ENCODE measurements around the gene FARP2.

Gene FARP2

GRCh38 chr2:241354668-241355658 lies 1.1 kb upstream of the FARP2 start:
- H2AFZ ChIP-seq (ENCODE audit: low read length): no peak overlapping the region
- DNase-seq (ENCODE audit: low spot score): peak; percentile 70
- H3K4ac ChIP-seq (ENCODE audit: low read length): no peak overlapping the region
- H3K4me3 ChIP-seq (ENCODE audit: low read length in 2 of 2): peak overlapping the region; percentile 31 to 80
- H3K79me1 ChIP-seq (ENCODE audit: low read depth, low read length): peaks cover 2% of the 10 kb centered on the region
- peak overlapping the region; percentile 17 for H2AK5ac ChIP-seq (ENCODE audit: low read depth, low read length)
- peak overlapping the region; percentile 57 for H3K14ac ChIP-seq (ENCODE audit: low read length)
- H3K27ac ChIP-seq (replicated peaks; ENCODE audit: low read length): peak overlapping the region; percentile 70
- no CpG with 5 or more reads among the region's 40 CpGs for WGBS, 2 donors (ENCODE audit: extremely low coverage in 2 of 2, insufficient read length in 2 of 2, insufficient replicate concordance in 1 of 2)
- peaks cover 24 to 53% of the 10 kb centered on the region in 2 donors for H3K36me3 ChIP-seq (replicated peaks in 1 of 2; ENCODE audit: control insufficient read depth in 2 of 2, insufficient read depth in 2 of 2, low read length in 2 of 2)
- H3K9ac ChIP-seq (ENCODE audit: low read depth, low read length, poor library complexity): peak overlapping the region; percentile 83
- H3K27me3 ChIP-seq (ENCODE audit: control insufficient read depth in 3 of 3, insufficient read depth in 3 of 3, low read depth in 1 of 3, low read length in 3 of 3): no peaks in the 10 kb centered on the region
- H2BK120ac ChIP-seq (ENCODE audit: low read depth, low read length): no peak overlapping the region
- H3K18ac ChIP-seq (ENCODE audit: low read length): peak overlapping the region; percentile 89
- H3K4me2 ChIP-seq (ENCODE audit: insufficient read depth, low read length, poor library complexity, severe bottlenecking): peak overlapping the region; percentile 70
- no peak overlapping the region for H2BK5ac ChIP-seq (ENCODE audit: low read length)
- H3K23ac ChIP-seq (ENCODE audit: low read depth, low read length, poor library complexity): peak overlapping the region; percentile 90
- no peak overlapping the region for H2BK12ac ChIP-seq (ENCODE audit: low read length)
- H4K8ac ChIP-seq (ENCODE audit: low read depth, low read length): no peak overlapping the region
- no peak overlapping the region for H4K91ac ChIP-seq (ENCODE audit: low read depth, low read length, poor library complexity)
- H3K4me1 ChIP-seq (ENCODE audit: control insufficient read depth in 2 of 2, insufficient read depth in 1 of 2, low read depth in 1 of 2, low read length in 2 of 2): peaks cover 3 to 10% of the 10 kb centered on the region in 2 donors
- H2BK15ac ChIP-seq (ENCODE audit: low read length): no peak overlapping the region
- H3K9me3 ChIP-seq (replicated peaks in 1 of 2; ENCODE audit: control insufficient read depth in 2 of 2, insufficient read depth in 1 of 2, low read depth in 1 of 2, low read length in 2 of 2): no peaks in the 10 kb centered on the region

GRCh38 chr2:241356871-241357260 lies 781 bp downstream of the FARP2 start:
- Histone ChIP-seq H3K18ac (ENCODE audit: low read length) (no peak overlapping the region), H4K91ac (ENCODE audit: low read depth, low read length, poor library complexity) (no peak overlapping the region), H3K27me3 (ENCODE audit: control insufficient read depth in 3 of 3, insufficient read depth in 3 of 3, low read depth in 1 of 3, low read length in 3 of 3) (no peaks in the 10 kb centered on the region), H3K4me3 (ENCODE audit: low read length in 2 of 2) (peak overlapping the region; percentile 68 to 90), H2BK120ac (ENCODE audit: low read depth, low read length) (no peak overlapping the region), H2AFZ (ENCODE audit: low read length) (peak overlapping the region; percentile 90), H2BK15ac (ENCODE audit: low read length) (no peak overlapping the region), H3K79me1 (ENCODE audit: low read depth, low read length) (peaks cover 2% of the 10 kb centered on the region), H3K9ac (ENCODE audit: low read depth, low read length, poor library complexity) (no peak overlapping the region), H4K8ac (ENCODE audit: low read depth, low read length) (no peak overlapping the region), H3K4me2 (ENCODE audit: insufficient read depth, low read length, poor library complexity, severe bottlenecking) (peak overlapping the region; percentile 89), H3K4me1 (ENCODE audit: control insufficient read depth in 2 of 2, insufficient read depth in 1 of 2, low read depth in 1 of 2, low read length in 2 of 2) (peaks cover 3 to 10% of the 10 kb centered on the region in 2 donors), H3K36me3 (replicated peaks in 1 of 2; ENCODE audit: control insufficient read depth in 2 of 2, insufficient read depth in 2 of 2, low read length in 2 of 2) (peaks cover 12 to 34% of the 10 kb centered on the region in 2 donors), H3K27ac (replicated peaks; ENCODE audit: low read length) (no peak overlapping the region), H3K9me3 (replicated peaks in 1 of 2; ENCODE audit: control insufficient read depth in 2 of 2, insufficient read depth in 1 of 2, low read depth in 1 of 2, low read length in 2 of 2) (no peaks in the 10 kb centered on the region), H3K23ac (ENCODE audit: low read depth, low read length, poor library complexity) (no peak overlapping the region), H2AK5ac (ENCODE audit: low read depth, low read length) (no peak overlapping the region), H3K14ac (ENCODE audit: low read length) (no peak overlapping the region), H3K4ac (ENCODE audit: low read length) (no peak overlapping the region), H2BK5ac (ENCODE audit: low read length) (no peak overlapping the region), H2BK12ac (ENCODE audit: low read length) (no peak overlapping the region)
- DNase-seq (ENCODE audit: low spot score): no peak
- WGBS, 2 donors (ENCODE audit: extremely low coverage in 2 of 2, insufficient read length in 2 of 2, insufficient replicate concordance in 1 of 2): no CpG with 5 or more reads among the region's 5 CpGs

GRCh38 chr2:241357531-241357930 lies 1.4 kb downstream of the FARP2 start:
- Histone ChIP-seq H2BK12ac (ENCODE audit: low read length) (no peak overlapping the region), H4K91ac (ENCODE audit: low read depth, low read length, poor library complexity) (no peak overlapping the region), H3K4me1 (ENCODE audit: control insufficient read depth in 2 of 2, insufficient read depth in 1 of 2, low read depth in 1 of 2, low read length in 2 of 2) (peaks cover 3 to 10% of the 10 kb centered on the region in 2 donors), H3K79me1 (ENCODE audit: low read depth, low read length) (peaks cover 2% of the 10 kb centered on the region), H3K4me3 (ENCODE audit: low read length in 2 of 2) (peak overlapping the region in 1 of 2 donors; percentile 68), H3K27ac (replicated peaks; ENCODE audit: low read length) (no peak overlapping the region), H3K18ac (ENCODE audit: low read length) (no peak overlapping the region), H3K9ac (ENCODE audit: low read depth, low read length, poor library complexity) (no peak overlapping the region), H4K8ac (ENCODE audit: low read depth, low read length) (no peak overlapping the region), H3K14ac (ENCODE audit: low read length) (no peak overlapping the region), H2BK15ac (ENCODE audit: low read length) (no peak overlapping the region), H2BK120ac (ENCODE audit: low read depth, low read length) (no peak overlapping the region), H2AFZ (ENCODE audit: low read length) (no peak overlapping the region), H3K9me3 (replicated peaks in 1 of 2; ENCODE audit: control insufficient read depth in 2 of 2, insufficient read depth in 1 of 2, low read depth in 1 of 2, low read length in 2 of 2) (no peaks in the 10 kb centered on the region), H3K36me3 (replicated peaks in 1 of 2; ENCODE audit: control insufficient read depth in 2 of 2, insufficient read depth in 2 of 2, low read length in 2 of 2) (peaks cover 10 to 27% of the 10 kb centered on the region in 2 donors), H3K4me2 (ENCODE audit: insufficient read depth, low read length, poor library complexity, severe bottlenecking) (no peak overlapping the region), H2BK5ac (ENCODE audit: low read length) (no peak overlapping the region), H3K4ac (ENCODE audit: low read length) (no peak overlapping the region), H2AK5ac (ENCODE audit: low read depth, low read length) (no peak overlapping the region), H3K23ac (ENCODE audit: low read depth, low read length, poor library complexity) (no peak overlapping the region), H3K27me3 (ENCODE audit: control insufficient read depth in 3 of 3, insufficient read depth in 3 of 3, low read depth in 1 of 3, low read length in 3 of 3) (no peaks in the 10 kb centered on the region)
- no peak for DNase-seq (ENCODE audit: low spot score)
- no CpG with 5 or more reads among the region's 3 CpGs for WGBS, 2 donors (ENCODE audit: extremely low coverage in 2 of 2, insufficient read length in 2 of 2, insufficient replicate concordance in 1 of 2)

- H2BK12ac ChIP-seq (ENCODE audit: low read length): no peak overlapping the region
- H3K14ac ChIP-seq (ENCODE audit: low read length): no peak overlapping the region
- H4K8ac ChIP-seq (ENCODE audit: low read depth, low read length): no peak overlapping the region
- H3K4me3 ChIP-seq (ENCODE audit: low read length in 2 of 2): no peak overlapping the region
- H2BK15ac ChIP-seq (ENCODE audit: low read length): no peak overlapping the region
- no peak overlapping the region for H3K23ac ChIP-seq (ENCODE audit: low read depth, low read length, poor library complexity)
- peaks cover 6 to 18% of the 10 kb centered on the region in 2 donors for H3K36me3 ChIP-seq (replicated peaks in 1 of 2; ENCODE audit: control insufficient read depth in 2 of 2, insufficient read depth in 2 of 2, low read length in 2 of 2)
- H3K4me1 ChIP-seq (ENCODE audit: control insufficient read depth in 2 of 2, insufficient read depth in 1 of 2, low read depth in 1 of 2, low read length in 2 of 2): peaks cover 3 to 14% of the 10 kb centered on the region in 2 donors
- no peak overlapping the region for H2AK5ac ChIP-seq (ENCODE audit: low read depth, low read length)
- H3K27me3 ChIP-seq (ENCODE audit: control insufficient read depth in 3 of 3, insufficient read depth in 3 of 3, low read depth in 1 of 3, low read length in 3 of 3): no peaks in the 10 kb centered on the region
- DNase-seq (ENCODE audit: low spot score): no peak
- H3K4me2 ChIP-seq (ENCODE audit: insufficient read depth, low read length, poor library complexity, severe bottlenecking): no peak overlapping the region
- no peak overlapping the region for H3K4ac ChIP-seq (ENCODE audit: low read length)
- no peak overlapping the region for H2BK5ac ChIP-seq (ENCODE audit: low read length)
- no peak overlapping the region for H2AFZ ChIP-seq (ENCODE audit: low read length)
- H2BK120ac ChIP-seq (ENCODE audit: low read depth, low read length): no peak overlapping the region
- WGBS, 2 donors (ENCODE audit: extremely low coverage in 2 of 2, insufficient read length in 2 of 2, insufficient replicate concordance in 1 of 2): no CpG with 5 or more reads among the region's 5 CpGs
- no peaks in the 10 kb centered on the region for H3K9me3 ChIP-seq (replicated peaks in 1 of 2; ENCODE audit: control insufficient read depth in 2 of 2, insufficient read depth in 1 of 2, low read depth in 1 of 2, low read length in 2 of 2)
- H3K9ac ChIP-seq (ENCODE audit: low read depth, low read length, poor library complexity): no peak overlapping the region
- H3K79me1 ChIP-seq (ENCODE audit: low read depth, low read length): peaks cover 2% of the 10 kb centered on the region
- H4K91ac ChIP-seq (ENCODE audit: low read depth, low read length, poor library complexity): no peak overlapping the region
- no peak overlapping the region for H3K18ac ChIP-seq (ENCODE audit: low read length)
- no peak overlapping the region for H3K27ac ChIP-seq (replicated peaks; ENCODE audit: low read length)
Observed at GRCh38 chr2:241358470-241358869, 2.4 kb downstream of the FARP2 start.
